Measurements from ENCODE around the gene S100PBP. TPM values are rescaled to one million over a fixed set of nuclear protein-coding genes. Genes with fewer than 3 reads are reported as not detected.
A peak's percentile ranks its signal among the peaks of the same experiment; 100 is the strongest.

The S100PBP gene
- total RNA-seq, 4 donors from 2014 or later: 27.3 to 41.9 (median 34.7) TPM

GRCh38 chr1:32779242-32779641 is 38.2 kb upstream of the S100PBP start:
- no peak for TF ChIP-seq POLR2A (IDR thresholded peaks at IDR 0.05)
- no peak for TF ChIP-seq CTCF (IDR thresholded peaks at IDR 0.05)
- no peak for DNase-seq
- WGBS, 2 donors: 99 to 100% methylated on average over 1 to 5 of the region's 5 CpGs
- no peaks in the 10 kb centered on the region for H3K9me3 ChIP-seq
- H3K27me3 ChIP-seq: no peaks in the 10 kb centered on the region
- H3K36me3 ChIP-seq: peaks cover 46 to 48% of the 10 kb centered on the region in 2 donors
- no peak overlapping the region for H3K27ac ChIP-seq
- H3K4me1 ChIP-seq: no peaks in the 10 kb centered on the region
- intact Hi-C loops (cut with DNase I): no loop called here
- no peak overlapping the region for H3K4me3 ChIP-seq (replicated peaks in 1 of 3)

- intact Hi-C loops (cut with DNase I): no loop called here
- Histone ChIP-seq H3K27me3 (no peaks in the 10 kb centered on the region), H3K36me3 (peaks cover 45 to 53% of the 10 kb centered on the region in 2 donors), H3K27ac (no peak overlapping the region), H3K4me1 (no peaks in the 10 kb centered on the region), H3K4me3 (replicated peaks in 1 of 3) (no peak overlapping the region), H3K9me3 (no peaks in the 10 kb centered on the region)
- no peak for TF ChIP-seq POLR2A (IDR thresholded peaks at IDR 0.05)
- DNase-seq: no peak
- 92 to 93% methylated on average over 8 of the region's 8 CpGs for WGBS, 2 donors
Observed at GRCh38 chr1:32780005-32780404, 37.4 kb upstream of the S100PBP start.

GRCh38 chr1:32780628-32781234 is 36.7 kb upstream of the S100PBP start:
- no peaks in the 10 kb centered on the region for H3K9me3 ChIP-seq
- no peak for DNase-seq
- no peak for TF ChIP-seq POLR2A (IDR thresholded peaks at IDR 0.05)
- no peak for TF ChIP-seq CTCF (IDR thresholded peaks at IDR 0.05)
- H3K27me3 ChIP-seq: no peaks in the 10 kb centered on the region
- WGBS, 2 donors: 84 to 86% methylated on average over 8 of the region's 8 CpGs
- H3K4me3 ChIP-seq (replicated peaks in 1 of 3): no peak overlapping the region
- peak overlapping the region in 1 of 3 donors; percentile 17 for H3K27ac ChIP-seq
- intact Hi-C loops (cut with DNase I): no loop called here
- H3K4me1 ChIP-seq: no peaks in the 10 kb centered on the region
- H3K36me3 ChIP-seq: peaks cover 43 to 47% of the 10 kb centered on the region in 2 donors

GRCh38 chr1:32782086-32782485 is 35.4 kb upstream of the S100PBP start:
- intact Hi-C loops (cut with DNase I): no loop called here
- TF ChIP-seq POLR2A (IDR thresholded peaks at IDR 0.05) (no peak), CTCF (IDR thresholded peaks at IDR 0.05) (no peak)
- H3K27me3 ChIP-seq: no peaks in the 10 kb centered on the region
- 87 to 91% methylated on average over 5 of the region's 5 CpGs for WGBS, 2 donors
- H3K27ac ChIP-seq: no peak overlapping the region
- no peaks in the 10 kb centered on the region for H3K4me1 ChIP-seq
- peaks cover 35 to 47% of the 10 kb centered on the region in 2 donors for H3K36me3 ChIP-seq
- no peak for DNase-seq
- no peaks in the 10 kb centered on the region for H3K9me3 ChIP-seq
- no peak overlapping the region for H3K4me3 ChIP-seq (replicated peaks in 1 of 3)

DNA sequence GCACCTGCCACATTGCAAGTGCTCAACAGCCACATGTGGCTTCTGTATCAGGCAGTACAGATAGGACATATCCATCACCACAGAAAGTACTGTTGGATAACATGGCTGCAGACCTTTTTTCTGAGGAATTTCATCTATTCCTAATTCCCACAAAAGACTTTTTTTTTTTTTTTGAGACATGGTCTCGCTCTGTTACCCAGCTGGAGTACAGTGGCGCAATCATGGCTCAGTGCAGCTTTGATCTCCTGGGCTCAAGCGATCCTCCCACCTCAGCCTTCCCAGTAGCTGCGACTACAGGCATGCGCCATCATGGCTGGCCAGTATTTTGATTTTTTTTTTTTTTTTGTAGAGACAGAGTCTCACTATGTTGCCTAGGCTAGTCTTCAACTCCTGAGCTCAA is 33.6 kb upstream of the S100PBP start:
- WGBS, 2 donors: 90 to 97% methylated on average over 5 of the region's 5 CpGs
- Histone ChIP-seq H3K4me3 (replicated peaks in 1 of 3) (no peak overlapping the region), H3K4me1 (no peaks in the 10 kb centered on the region), H3K9me3 (no peaks in the 10 kb centered on the region), H3K36me3 (peaks cover 36 to 46% of the 10 kb centered on the region in 2 donors), H3K27me3 (no peaks in the 10 kb centered on the region), H3K27ac (no peak overlapping the region)
- no peak for DNase-seq
- TF ChIP-seq POLR2A (IDR thresholded peaks at IDR 0.05) (no peak), CTCF (IDR thresholded peaks at IDR 0.05) (no peak)
- intact Hi-C loops (cut with DNase I): no loop called here
